CD4-positive, alpha-beta T cell treated with Interleukin-4 for 4 hours (primary cell): ENCODE measurements around the gene RIPK4.

Experiments used
- DNase-seq: peaks from one replicate; pipeline ENCODE4 v3.0.0-alpha.2; 2020

The RIPK4 gene

DNA sequence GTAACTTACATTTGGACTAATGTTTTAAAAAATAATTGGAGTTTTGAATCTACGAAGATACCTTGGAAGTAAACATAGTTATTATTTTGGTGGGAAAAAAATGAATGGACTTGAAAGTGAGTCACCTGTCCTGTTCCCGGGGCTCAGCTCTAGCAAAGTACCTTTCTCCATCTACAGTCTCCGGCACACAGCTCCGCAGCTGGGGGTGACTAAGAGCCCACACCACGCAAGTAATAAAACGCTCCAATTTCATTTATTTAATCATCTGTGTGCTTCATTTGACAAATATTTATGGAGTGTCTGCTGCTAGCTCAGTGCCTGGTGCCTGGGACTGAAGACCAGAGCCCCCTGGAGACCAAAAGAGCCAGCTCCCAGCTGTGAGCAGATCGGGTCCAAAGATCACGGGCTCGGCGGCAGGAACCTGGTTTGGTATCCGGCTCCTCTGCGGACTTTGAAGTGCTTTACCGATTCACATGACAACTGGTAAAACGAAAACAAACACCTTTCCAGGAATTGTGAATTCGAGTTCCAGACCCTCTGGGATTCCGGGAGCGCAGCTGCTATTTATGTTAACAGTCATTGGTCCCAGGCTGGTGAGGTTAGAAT lies 1.7 kb upstream of the RIPK4 start:
- DNase-seq, result no peak

DNA sequence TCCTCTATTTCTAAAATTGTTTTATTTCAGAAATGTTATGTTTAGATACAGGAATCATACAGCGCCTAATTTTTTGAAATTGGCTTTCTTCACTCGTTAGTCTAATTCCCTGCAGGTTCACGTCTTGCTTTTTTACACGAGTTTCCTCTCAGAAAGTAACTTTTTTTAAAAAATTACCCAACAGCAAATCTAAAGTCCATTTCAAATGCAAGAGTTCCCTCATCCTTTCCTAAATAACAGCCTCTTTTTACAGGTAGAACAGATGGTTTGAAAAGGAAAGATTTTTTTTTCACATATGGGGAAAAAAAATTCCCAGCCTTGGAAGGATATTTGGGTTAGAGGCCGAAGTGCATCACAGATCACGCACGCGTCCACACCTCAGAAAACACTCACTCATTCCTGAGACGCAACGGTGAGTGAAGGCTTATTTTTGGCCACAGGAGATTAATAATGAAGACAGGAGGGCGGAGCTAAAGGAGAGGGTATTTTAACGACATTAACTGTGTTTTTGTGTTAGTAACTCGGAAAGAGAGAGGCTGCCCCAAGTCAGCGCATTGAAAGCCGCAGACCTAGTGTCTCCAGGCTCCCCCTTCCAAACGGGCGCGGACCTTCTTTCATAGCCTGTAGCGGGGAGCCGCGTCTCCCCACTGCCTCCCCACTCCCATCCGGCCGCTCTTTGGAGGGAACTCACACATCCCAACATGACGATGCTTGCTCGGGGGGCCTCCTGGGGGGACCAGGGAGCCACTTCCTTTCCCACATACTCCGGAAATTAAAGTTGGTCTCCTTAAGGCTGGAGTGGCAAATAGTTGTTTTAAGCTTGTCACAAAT lies 969 bp upstream of the RIPK4 start:
- no peak for DNase-seq

DNA sequence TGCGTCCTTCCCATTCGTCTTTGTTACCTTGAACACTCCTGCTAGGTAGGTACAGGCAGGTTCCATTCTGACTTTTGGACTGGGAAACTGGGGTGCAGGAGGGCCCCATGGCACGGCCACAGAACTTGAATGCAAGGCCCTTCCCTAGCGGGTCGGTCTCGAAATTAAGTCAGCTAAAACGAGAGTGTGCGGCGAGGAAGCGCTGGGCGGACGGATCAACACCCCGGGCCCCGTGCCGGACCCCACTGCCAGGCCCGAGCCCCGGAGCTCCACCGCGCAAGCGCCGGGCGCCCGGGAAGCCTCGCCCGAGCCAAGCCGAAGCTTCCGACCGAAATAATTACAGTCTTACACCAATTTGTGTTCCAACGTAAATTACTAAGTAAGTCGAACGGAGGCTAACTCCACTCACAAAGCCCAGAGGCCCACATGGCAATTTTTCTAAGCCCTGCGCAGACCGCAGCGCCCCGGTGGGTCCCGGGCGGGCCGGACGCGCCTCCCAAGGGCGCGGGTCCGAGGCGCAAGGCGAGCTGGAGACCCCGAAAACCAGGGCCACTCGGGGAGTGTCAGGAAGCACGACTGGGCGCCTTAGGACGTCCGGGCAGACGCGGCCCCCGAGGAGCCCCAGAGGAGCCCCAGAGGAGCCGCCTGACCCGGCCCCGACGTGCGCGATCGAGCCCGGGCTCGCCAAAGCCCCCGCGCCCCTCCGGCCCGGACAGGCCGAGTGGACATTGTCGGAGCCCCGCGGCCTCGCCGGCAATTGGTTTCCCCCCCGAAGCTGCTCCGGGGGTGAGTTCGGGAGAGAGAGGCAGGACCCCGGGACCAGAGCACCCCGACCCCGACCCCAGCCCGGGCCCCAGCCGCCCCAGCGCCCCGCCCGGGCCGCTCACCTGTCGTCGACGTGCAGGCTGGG lies 624 bp downstream of the RIPK4 start:
- DNase-seq, result no peak

DNA sequence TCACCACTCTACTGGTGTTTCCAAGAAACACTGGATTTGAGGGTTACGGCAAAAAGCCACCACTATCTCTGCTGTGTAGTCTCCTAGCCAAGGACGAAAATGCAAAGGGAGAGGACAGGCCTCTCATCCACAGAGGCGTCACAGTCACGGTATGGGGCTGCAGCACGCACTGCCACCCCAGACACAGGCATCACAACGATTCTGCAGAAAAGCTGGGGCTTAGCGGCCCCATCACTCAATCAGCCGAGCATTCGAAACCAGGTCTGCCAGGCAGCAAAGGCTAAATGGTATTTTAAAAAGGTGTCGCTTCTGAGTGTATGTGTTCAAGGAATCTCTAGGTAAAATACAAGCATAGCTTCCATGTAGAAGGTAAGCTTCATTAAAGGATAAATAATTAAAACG lies 1.4 kb downstream of the RIPK4 start:
- DNase-seq, result no peak

DNA sequence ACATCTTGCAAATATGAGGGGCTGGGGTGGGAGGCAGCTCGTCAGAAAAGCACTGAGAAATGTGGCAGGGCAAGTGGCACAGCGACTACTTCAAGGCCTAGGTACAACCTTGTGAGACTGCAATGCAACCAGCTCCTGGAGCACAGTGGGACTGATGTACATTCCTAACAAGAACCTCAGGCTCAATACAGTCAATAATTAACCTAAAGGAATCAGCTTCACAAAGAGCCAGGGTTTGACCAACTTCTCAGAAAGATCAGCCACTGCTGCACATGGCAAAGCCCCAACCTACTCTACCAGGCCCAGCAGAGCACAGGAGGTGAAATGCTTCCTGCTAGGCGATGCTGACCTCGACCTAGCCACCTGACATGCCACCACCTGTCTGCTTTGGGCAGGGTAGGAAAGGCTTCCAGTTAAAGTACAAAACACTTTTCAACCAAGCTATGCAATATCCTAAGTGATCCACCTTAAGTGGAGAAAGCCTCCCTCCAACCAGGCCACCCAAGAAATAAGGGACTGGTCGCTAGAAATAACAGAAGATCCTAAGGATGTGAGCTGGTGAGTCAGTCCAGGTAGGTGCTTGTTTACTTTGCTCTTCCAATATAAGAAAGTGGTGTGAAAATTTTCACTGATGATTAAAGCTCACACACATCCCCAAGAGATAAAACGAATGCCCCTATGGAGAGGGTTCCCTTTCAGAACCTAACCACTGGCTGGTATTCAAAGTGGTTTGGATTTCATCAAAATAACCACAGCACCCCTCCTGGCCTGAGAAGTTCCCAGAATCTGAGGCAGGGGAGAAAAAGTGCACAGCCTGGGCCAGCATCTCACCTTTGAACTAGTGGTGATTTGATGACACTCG lies 2.1 kb downstream of the RIPK4 start:
- DNase-seq, result no peak

DNA sequence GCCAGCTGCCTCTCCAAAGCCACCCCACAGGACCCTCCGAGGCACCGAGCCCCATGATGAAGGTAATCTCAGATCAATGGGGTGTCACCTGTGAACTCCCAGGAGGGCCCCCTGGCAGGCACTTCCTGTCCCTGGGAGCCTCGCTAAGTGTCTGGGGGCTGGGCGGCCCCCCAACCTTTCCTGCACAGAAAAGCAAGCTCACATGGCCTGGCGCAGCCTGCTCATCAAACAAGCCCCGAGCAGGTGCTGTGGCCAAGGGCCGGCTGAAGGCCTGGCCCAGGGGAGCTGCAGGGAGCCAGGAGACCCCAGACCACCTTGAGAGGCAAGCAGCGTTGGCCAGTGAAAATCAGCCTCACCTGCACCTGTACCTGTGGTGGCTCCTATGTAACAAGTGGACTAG lies 2.9 kb downstream of the RIPK4 start:
- no peak for DNase-seq

DNA sequence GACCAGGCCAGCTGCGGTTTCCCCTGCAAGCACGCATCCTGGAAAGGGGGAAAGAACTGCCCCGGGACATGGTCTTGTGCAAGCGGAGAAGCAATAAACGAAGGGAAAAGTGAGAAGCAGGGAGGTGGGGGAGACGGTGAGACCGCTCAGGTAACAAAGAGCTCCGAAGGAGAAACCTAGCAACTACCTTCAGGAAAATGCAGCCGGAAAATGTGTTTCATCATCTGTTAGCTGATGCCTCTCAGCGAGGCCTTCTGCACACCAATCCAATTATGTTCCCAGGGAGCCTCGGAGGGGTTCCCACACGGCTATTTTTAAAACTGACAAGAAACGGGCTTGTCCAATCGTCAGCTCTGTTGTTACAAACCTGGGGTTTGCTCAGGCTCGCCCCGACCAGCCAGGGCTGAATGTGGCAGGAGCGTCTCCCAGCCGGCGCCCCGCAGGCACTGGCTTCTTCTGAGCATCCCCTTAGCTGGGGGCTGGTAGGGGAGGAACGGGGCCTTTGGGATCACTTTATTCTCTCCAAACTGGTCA lies 3.4 kb downstream of the RIPK4 start:
- no peak for DNase-seq

DNA sequence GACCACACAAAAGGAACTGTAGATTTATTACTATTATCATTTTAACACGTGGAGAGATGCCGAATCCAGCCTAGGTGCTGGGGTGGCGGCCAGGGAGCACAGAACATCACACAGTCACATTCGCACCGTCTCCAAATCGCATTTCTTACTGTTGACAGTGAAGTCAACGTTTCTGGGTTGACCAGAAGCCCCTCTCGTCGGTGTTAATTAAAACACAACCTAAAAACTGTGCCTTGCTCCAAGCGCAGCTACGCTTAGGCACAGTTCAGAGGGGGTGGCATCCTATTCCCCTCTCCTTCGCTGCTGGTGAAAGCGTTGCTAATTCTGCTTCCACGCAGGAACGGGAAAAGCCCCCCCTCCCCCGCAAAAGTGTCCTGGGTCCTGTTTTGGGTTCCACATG lies 4.1 kb downstream of the RIPK4 start:
- DNase-seq, result no peak

DNA sequence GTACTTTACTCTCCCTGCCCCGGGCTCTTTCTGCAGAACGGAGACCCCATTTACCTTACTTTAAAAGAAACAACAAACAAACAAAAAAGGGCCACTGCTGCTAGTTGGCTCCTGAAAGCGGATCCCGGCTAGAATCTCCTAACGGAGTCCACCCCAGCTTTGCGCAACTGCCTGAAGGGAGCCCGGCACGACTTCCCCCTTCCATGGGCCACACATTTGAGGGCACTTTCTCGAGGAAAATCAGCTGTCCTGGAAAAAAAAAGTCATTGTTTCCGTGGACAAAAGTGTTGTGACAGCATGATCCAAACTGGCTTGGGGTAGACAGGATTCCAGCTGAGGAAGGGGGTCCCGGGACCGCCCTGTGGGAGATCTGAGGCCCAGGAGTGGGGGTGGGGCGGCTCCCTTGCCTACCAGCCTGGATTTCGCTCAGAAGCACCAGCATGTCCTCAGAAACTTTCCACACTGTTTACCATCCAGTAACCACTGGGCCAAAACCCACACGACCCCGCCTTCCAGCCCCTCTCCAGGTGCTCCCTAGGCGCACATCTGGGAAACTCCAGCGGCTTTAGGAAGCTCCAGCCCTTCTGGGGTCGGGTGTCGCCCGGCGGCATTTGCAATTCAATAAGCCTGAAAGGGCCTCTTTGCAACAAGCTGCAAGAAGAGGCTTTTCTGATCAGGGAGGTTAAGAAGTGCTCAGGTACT lies 4.8 kb downstream of the RIPK4 start:
- DNase-seq, result no peak

DNA sequence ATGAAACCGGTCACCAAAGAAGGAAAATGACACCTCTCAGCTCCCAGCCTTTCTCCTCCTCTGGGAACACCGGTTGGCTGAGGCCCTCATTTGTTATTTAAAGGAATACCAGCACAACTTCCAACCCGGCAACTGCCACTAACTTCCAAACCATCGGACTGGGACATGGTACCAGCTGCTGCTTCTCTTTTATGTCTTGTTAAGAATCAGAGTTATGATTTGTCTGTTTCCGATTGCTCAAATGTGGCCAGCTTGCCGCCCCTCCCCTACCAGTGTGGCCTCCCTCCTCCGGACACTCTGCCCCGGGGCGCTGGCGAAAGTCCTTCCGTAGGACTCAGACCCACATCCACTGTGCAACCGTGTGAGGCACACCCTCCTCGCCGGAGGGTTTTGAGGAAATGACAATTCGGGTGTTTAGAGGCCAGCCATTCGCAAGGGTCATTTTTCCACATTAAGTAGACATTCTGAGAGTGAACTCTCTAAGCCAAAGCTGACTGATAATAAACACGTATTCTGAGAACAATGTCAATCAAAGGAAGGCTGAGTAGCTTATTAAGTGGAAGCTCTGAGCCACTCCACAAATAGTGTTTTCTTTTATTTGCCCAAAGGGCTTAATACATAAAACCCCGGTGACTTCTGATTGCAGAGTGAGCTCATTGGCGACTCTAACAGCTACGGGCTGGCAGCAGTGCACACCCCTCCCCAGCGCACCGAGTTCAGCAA lies 5.5 kb downstream of the RIPK4 start:
- DNase-seq, result no peak

DNA sequence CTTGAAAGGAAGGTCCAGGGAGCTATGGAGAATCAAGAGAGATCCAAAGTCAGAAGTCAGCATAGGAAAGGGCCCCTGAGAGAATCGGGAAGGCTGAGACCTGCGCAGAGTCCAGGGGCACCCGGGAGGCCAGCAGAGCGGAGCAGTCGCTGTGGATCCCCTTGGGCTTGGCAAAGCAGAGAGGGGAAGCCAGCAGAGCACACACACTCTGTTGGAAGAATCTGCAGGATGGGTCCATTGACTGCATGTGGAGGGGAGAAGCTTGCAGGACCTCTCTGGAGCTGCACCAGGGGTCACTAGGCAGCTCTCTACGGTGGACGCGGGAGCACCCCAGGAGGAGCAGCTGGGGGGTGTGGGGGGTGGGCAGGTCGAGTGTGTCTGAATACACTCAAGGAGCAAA lies 6.4 kb downstream of the RIPK4 start:
- DNase-seq, result no peak

DNA sequence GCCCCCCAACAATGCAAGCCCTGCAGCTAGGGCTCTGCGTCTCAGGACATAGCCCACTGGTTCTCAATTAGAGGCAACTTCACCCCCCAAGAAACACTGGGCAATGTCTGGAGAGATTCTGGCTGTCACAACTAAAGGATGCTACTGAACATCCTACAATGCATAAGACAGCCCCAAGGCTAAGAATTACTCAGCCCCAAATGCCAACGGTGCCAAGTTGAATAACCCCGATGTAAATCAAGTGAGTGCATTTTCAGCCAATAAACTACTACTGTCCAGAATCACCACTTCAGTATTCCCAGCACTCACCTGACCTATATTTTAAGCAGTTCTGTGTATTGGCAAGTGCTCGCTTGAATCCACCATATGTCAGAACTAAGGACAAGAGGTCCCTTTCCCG lies 6.9 kb downstream of the RIPK4 start:
- no peak for DNase-seq

DNA sequence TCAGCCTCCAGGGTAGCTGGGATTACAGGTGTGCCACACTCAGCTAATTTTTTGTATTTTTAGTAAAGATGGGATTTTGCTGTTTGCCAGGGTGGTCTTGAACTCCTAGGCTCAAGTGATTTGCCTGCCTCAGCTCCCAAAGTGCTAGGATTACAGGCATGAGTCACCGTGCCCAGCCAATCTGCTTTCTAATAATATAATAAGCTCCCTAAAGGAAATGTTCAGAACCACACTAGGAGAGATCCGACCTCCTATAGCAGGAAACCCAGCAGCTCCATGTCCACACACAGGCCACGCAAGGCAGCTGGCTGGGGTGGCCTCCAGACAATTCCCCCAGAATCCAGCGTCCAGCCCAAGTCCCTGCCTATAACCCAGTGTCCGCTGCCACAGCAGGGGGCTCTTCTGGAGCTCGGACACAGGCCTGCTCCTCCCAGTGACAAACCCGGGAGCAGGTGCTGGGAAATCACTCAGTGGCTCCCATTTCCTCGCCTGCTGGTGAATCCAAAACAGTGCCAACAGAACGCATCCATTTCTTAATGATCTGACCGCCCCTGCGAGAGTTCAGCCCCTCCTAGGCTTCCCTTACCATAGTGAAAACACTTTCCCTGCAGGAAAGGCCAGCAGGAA lies 7.5 kb downstream of the RIPK4 start:
- DNase-seq, result no peak

DNA sequence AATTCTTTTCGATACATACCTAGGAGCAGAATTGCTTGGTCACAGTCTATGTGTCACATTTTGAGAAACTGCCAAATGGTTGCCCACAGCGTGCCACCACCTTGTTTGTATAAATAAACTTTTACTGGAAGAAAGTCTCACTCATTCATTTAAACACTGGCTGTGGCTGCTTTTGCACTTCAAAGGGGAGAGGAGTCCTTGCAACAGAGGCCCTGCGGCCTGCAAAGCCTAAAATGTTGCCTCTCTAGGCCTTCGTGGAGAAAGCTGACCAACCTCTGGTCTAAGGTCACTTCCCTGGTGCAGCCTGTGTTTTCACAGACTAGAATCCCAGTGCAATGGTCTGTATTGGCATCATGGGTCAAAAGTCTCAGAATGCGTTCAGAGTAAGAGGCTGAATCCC lies 8.3 kb downstream of the RIPK4 start:
- no peak for DNase-seq

DNA sequence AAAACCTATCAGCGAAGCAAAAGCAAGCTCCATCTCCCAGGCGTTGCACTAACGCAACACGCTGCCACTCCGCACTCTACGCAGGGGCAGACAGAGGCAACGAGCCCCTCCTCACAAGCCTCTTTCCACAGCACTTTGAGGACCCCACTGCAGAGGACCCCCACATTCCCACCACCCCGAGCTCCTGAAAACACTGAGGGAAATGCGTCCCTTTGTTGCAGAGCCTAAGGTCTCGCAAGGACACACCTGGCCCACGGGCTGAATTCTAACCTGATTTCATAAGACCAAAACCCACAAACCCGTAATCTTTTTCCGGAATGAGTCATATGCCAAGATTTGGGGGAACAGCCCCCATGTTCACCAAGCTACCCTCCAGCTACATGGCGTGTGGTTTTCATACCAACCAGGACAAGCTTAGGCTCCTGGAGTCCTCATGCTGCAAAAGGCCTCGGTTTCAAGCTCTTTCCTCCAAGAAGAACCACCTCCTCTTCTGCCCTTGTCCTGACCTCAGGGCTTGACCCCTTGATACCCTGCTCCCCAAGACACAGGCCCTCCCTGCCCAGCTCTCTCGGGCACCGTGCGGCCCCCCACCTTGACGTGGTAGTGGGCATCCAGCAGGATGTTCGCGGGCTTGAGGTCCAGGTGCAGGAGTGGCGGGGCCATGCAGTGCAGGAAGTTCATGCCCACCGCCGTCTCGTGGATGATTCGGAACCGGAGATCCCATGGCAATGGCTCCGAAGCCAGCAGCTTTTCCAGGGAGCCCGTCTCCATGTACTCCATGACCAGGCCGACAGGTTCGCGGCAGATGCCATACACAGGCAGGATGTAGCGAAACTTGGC lies 10.7 kb downstream of the RIPK4 start:
- no peak for DNase-seq

DNA sequence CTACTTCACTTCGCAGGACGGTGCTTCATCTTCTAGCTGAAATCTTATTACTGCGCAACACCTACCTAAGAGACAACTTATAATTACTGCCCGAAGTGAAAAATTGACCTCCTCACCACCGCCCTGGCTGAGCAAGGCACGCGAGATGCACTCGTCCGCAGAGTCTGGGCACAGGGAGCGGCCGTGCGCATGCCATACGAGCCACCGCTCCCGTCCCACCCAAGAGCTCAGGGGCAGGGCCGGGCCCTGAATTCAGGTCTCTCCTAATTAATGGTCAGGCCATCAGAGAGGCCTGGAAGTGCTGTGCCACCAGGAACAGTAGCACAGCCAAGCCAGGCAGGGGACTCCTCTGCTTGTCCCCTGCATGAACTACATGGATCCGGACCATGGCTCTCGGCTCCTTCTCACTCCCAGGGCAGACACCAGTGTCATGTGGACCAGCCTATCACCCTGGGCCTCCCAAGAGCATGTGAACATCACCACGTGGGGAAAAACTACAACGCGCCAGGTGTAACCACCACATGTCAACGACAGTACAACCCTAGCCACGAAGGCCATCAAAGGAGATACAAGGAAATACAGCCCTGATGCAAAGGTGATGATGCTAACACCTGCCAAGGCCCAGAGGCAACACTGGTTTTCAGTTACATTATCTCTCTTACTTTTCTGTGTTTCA lies 11.5 kb downstream of the RIPK4 start:
- DNase-seq, result no peak

DNA sequence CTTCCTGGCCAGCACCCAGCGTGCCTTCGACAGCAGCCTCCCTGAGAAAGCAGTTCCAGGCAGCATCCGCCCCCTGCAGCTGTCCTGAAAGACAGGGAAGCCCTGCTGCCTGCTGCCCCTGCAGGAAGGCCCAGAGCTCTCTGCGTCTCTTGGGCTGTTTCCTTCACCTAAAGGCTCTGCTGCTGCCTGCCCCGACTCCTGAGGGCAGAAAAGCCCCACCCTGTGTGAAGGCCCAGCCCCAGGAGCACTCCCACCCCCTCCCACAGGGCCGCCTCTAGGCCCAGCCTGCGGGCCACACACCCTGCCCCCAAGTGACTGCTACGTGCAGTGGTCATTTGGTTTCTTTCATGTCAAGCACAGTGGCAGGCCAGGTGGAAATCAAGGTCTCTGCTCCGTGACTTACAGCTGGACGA lies 12.4 kb downstream of the RIPK4 start:
- no peak for DNase-seq

DNA sequence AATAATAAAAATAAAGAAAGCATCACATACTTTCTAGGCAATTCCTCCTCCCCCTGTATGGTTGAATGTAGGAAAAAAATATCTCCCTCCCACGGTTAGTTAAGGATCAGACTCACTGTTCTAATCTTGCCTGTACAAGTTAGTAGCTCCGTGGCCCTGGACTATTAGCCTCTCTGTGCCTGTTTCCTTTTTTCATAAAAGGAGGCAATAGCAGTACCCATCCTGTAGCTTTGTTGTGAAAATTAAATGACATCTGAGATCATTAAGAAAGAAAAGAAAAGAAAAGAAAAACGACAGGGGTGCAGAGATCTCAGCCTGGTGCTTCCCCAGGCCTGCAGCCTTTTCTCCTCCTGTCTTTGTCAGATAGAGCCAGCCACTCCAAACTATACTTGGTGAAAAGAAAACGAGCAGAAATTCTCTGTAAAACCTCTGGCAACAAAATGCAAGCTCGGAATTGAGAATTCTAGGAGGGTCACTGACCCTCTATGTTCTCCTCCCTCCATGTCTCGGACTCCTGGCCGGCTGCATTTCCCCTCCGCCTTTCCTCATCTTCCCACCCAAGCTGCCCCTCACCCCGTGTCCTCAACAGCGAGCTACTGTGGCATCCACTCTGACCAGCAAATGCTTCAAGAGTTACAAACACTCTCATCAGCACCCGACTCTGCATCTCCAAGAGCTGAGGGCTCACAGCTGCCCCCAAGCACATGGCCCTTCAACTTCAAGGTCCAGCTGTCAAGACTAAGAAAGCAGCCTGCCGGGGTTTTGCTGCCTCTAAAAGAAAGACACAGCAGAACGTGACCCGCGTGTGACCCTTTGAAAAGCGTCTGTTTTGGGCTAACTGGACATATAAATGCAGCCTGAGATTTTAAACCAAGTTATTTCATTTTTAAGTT lies 13.6 kb downstream of the RIPK4 start:
- no peak for DNase-seq
